HL-60 (cell line): ENCODE data around the gene EXOC6B.

Source experiments
- DNase-seq, 2 experiments: peaks; one replicate each; pipeline ENCODE4 v3.0.0-alpha.2; 2010 to 2020; ENCODE audit warnings: low read depth in 1 of 2, low spot score in 1 of 2
- H3K27ac ChIP-seq: fragments of 250-450 bp; sonication (Bioruptor Pico); replicated peaks from 2 replicates; pipeline ENCODE4 v1.5.1; 2020; ENCODE audit warnings: mild to moderate bottlenecking, moderate library complexity
- H3K27me3 ChIP-seq: fragments of 250-450 bp; sonication (Bioruptor Pico); 2 replicates; pipeline ENCODE4 v1.5.1; 2021; ENCODE audit warnings: mild to moderate bottlenecking, moderate library complexity; ENCODE audit not compliant: insufficient read depth, poor library complexity, severe bottlenecking
- H3K4me3 ChIP-seq: replicated peaks from 2 replicates; pipeline ENCODE4 v1.5.1; 2011; ENCODE audit warnings: mild to moderate bottlenecking, control low read depth, low read length; ENCODE audit not compliant: insufficient read depth
- GABPA ChIP-seq: IDR thresholded peaks from 2 replicates; pipeline ENCODE4 v1.6.1; 2012; ENCODE audit warnings: low read depth
- POLR2AphosphoS5 ChIP-seq: IDR thresholded peaks from 2 replicates; pipeline ENCODE4 v1.6.1; 2012; ENCODE audit warnings: low read depth
- SPI1 ChIP-seq: IDR thresholded peaks from 2 replicates; pipeline ENCODE4 v1.6.1; 2012; ENCODE audit warnings: low read depth, mild to moderate bottlenecking, borderline replicate concordance
- TF ChIP-seq, protein P1 (sequence below): IDR thresholded peaks from one replicate; pipeline ENCODE4 v1.5.1; 2011; ENCODE audit warnings: low read length, control low read depth, inconsistent platforms; ENCODE audit not compliant: insufficient read depth
- TF ChIP-seq, protein P2 (sequence below): IDR thresholded peaks from 2 replicates; pipeline ENCODE4 v1.6.1; 2012; ENCODE audit warnings: low read depth; ENCODE audit not compliant: insufficient replicate concordance

Gene EXOC6B

DNA sequence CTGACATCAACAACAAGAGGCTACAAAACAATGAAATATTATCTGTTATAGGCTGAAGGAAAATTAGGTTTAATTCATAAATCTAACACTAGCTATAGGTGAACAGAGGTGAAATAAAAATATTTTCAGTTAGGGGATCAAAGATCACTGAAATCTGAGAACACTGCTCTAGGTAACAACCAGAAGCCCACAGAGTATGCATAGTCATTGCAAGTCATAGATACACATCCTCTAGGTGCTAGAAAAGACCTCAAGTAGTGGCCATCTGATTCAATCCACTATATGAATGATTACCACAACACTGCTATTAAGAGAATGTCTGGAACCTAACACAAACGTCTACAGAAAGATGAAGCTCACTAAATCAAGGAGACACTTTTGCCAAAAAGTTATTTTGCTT is 413.6 kb downstream of the EXOC6B start:
- no peak for TF ChIP-seq POLR2AphosphoS5
- TF ChIP-seq, protein P1, sequence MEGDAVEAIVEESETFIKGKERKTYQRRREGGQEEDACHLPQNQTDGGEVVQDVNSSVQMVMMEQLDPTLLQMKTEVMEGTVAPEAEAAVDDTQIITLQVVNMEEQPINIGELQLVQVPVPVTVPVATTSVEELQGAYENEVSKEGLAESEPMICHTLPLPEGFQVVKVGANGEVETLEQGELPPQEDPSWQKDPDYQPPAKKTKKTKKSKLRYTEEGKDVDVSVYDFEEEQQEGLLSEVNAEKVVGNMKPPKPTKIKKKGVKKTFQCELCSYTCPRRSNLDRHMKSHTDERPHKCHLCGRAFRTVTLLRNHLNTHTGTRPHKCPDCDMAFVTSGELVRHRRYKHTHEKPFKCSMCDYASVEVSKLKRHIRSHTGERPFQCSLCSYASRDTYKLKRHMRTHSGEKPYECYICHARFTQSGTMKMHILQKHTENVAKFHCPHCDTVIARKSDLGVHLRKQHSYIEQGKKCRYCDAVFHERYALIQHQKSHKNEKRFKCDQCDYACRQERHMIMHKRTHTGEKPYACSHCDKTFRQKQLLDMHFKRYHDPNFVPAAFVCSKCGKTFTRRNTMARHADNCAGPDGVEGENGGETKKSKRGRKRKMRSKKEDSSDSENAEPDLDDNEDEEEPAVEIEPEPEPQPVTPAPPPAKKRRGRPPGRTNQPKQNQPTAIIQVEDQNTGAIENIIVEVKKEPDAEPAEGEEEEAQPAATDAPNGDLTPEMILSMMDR, result no peak
- Histone ChIP-seq H3K27ac (no peak overlapping the region), H3K27me3 (no peaks in the 10 kb centered on the region), H3K4me3 (no peak overlapping the region)
- DNase-seq, result no peak

DNA sequence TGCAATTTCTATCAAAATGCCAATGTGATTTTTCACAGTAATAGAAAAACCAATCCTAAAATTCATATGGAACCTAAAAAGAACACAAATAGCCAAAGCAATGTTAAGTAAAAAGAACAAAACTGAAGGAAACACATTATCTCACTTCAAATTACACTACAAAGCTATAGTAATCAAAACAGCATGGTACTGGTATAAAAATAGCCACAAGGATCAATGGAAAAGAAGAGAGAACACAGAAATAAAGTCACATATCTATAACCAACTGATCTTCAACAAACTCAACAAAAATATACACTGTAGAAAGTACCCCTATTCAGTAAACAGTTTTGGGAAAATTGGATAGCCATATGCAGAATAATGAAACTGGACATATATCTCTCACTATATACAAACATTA is 426.0 kb downstream of the EXOC6B start:
- no peak overlapping the region for H3K27ac ChIP-seq
- H3K27me3 ChIP-seq, result no peaks in the 10 kb centered on the region
- no peak for TF ChIP-seq SPI1
- TF ChIP-seq GABPA, result no peak
- TF ChIP-seq, protein P1, result no peak
- no peak for TF ChIP-seq POLR2AphosphoS5
- no peak for DNase-seq
- H3K4me3 ChIP-seq, result no peak overlapping the region

DNA sequence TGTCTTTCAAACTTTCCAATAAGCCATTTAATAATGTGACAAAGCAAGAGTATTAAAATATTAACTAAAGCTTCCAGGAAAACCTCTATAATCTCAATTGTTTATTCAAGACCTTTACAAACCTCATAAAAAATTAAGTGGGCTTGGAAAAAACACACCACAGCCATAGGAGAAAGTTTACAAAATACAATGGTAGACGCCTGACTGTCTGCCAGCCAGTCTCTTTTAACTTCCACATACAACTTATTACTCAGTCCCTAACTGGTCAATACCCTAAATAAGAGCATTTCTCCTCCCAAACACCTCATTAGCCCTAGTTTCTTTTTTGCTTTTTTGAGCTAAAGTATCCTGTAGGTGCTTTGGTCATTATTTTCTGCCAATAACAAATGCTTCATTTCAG is 430.7 kb downstream of the EXOC6B start:
- TF ChIP-seq, protein P2, sequence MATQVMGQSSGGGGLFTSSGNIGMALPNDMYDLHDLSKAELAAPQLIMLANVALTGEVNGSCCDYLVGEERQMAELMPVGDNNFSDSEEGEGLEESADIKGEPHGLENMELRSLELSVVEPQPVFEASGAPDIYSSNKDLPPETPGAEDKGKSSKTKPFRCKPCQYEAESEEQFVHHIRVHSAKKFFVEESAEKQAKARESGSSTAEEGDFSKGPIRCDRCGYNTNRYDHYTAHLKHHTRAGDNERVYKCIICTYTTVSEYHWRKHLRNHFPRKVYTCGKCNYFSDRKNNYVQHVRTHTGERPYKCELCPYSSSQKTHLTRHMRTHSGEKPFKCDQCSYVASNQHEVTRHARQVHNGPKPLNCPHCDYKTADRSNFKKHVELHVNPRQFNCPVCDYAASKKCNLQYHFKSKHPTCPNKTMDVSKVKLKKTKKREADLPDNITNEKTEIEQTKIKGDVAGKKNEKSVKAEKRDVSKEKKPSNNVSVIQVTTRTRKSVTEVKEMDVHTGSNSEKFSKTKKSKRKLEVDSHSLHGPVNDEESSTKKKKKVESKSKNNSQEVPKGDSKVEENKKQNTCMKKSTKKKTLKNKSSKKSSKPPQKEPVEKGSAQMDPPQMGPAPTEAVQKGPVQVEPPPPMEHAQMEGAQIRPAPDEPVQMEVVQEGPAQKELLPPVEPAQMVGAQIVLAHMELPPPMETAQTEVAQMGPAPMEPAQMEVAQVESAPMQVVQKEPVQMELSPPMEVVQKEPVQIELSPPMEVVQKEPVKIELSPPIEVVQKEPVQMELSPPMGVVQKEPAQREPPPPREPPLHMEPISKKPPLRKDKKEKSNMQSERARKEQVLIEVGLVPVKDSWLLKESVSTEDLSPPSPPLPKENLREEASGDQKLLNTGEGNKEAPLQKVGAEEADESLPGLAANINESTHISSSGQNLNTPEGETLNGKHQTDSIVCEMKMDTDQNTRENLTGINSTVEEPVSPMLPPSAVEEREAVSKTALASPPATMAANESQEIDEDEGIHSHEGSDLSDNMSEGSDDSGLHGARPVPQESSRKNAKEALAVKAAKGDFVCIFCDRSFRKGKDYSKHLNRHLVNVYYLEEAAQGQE, result no peak
- TF ChIP-seq POLR2AphosphoS5, result no peak
- TF ChIP-seq SPI1, result no peak
- no peak for TF ChIP-seq GABPA
- Histone ChIP-seq H3K27me3 (no peaks in the 10 kb centered on the region), H3K27ac (no peak overlapping the region), H3K4me3 (no peak overlapping the region)
- no peak for DNase-seq

DNA sequence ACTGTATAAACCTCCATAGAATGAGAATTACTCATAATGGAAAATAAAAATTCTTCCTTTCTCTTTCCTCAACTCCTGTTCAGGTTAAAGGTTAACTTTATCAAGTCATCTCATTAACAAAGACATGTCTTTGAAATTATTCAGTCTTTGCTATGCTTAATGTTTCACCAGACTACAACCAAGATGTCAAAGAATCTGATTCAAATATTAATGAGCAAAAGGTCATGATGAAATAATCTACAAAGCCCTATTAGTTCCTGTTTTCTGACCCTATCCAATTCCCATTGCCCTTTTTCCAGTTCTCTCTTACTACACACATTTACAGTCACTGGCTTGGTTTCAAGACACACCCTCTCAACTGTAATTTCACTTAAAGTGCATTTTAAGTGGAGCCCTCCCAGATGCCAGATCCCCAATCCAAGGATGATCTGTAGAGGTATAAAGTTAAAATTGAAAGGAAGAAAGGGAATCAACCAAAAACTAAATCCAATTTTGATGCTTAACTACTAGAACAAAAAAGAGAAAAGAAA is 431.2 kb downstream of the EXOC6B start:
- H3K4me3 ChIP-seq, result no peak overlapping the region
- no peak overlapping the region for H3K27ac ChIP-seq
- no peak for DNase-seq
- TF ChIP-seq, protein P1, result no peak
- TF ChIP-seq POLR2AphosphoS5, result no peak
- no peaks in the 10 kb centered on the region for H3K27me3 ChIP-seq

DNA sequence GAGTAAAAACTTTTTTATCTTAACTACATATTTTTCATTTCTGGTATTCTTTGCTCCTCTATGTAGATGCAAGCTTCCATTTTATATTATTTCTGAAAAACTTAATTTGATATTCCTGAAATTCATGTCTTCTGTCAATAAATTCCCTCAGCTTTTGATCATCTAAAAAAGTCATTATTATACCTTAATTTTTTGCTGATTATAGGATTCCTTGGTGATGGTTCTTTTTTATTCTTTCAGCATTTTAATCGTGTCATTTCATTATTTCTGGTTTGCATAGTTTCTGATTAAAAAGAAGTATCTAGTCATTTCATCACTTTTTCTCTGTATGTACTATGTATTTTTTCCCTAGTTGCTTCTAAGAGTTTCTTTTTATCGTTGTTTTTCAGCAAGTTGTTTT is 436.4 kb downstream of the EXOC6B start:
- Histone ChIP-seq H3K4me3 (no peak overlapping the region), H3K27me3 (no peaks in the 10 kb centered on the region), H3K27ac (no peak overlapping the region)
- DNase-seq, result no peak
- TF ChIP-seq POLR2AphosphoS5 (no peak), SPI1 (no peak), GABPA (no peak)
- TF ChIP-seq, protein P2, result no peak
- TF ChIP-seq, protein P1, result no peak
